Activated naive CD8-positive, alpha-beta T cell treated with anti-CD3 and anti-CD28 coated beads, Interleukin-2, amount 10 ng/mL, durations not matched to agents 7 days and 5 days (primary cell): ENCODE results near the gene OR5T2. TPM values are rescaled to one million over a fixed set of nuclear protein-coding genes. Genes with fewer than 3 reads are reported as not detected.
"Not testable (repeated sequence)": the region's sequence is repeated elsewhere in the genome, so short reads cannot be mapped to it uniquely, and the experiment has no call there.

Experiments
- ATAC-seq: fragments of 150-1000 bp; cut with Tn5 transposase; one replicate; pipeline ENCODE4 v1.10.0; 2021; ENCODE audit warnings: low read depth, moderate library complexity
- POLR2A ChIA-PET: fragments of 350-600 bp; sonication (Branson Sonifier 250); formaldehyde crosslinking; loops from one replicate; lab custom pipeline; 2021; ENCODE audit warnings: antibody characterized with exemption; lab: Charles Lee
- DNase-seq: peaks from one replicate; pipeline ENCODE4 v3.0.0; 2021
- H3K27ac Mint-ChIP-seq: one replicate; pipeline ENCODE4 v1.8.0; 2022; ENCODE audit warnings: mild to moderate bottlenecking, mixed read lengths
- H3K27me3 Mint-ChIP-seq: one replicate; pipeline ENCODE4 v1.8.0; 2022; ENCODE audit warnings: mild to moderate bottlenecking, moderate library complexity, mixed read lengths
- H3K36me3 Mint-ChIP-seq: one replicate; pipeline ENCODE4 v1.8.0; 2021; ENCODE audit warnings: mild to moderate bottlenecking, mixed read lengths
- H3K4me1 Mint-ChIP-seq: one replicate; pipeline ENCODE4 v1.8.0; 2021; ENCODE audit warnings: mixed read lengths
- H3K4me3 Mint-ChIP-seq: one replicate; pipeline ENCODE4 v1.8.0; 2022; ENCODE audit warnings: mild to moderate bottlenecking, moderate library complexity, mixed read lengths
- H3K9me3 Mint-ChIP-seq: one replicate; pipeline ENCODE4 v1.8.0; 2021; ENCODE audit warnings: mixed read lengths
- total RNA-seq, 2 experiments: library from RNA; stranded (reverse); gene quantifications; one replicate each; pipeline ENCODE4 v1.2.3, GENCODE V29; 2021

Gene OR5T2
- total RNA-seq = not detected

DNA sequence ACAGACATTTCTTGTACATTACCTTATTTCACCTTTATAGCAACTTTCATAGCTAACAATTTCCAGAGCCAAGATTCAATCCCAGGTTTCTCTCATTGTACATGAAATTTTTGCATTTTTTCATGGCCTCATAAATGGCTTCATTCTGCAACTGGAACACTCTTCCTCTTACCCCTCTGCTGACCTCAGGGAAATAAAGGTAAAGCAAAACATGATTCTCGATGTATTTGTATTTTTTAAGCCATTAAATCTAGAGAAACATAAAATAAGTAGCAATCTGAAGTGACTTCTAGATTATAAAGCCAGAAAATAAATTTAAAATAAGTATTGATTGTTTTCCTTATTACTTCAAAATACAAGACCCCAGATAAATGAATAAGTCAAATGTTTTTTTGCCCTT is at the start of gene OR5T2:
Gene OR5T2, minus strand, starts transcription at position 101 of the 400 bp plus-strand sequence. CDS start 1,193 bp downstream, outside the sequence.
- Mint-ChIP-seq H3K36me3 (no peaks in the 10 kb centered on the region), H3K4me3 (no peak within 1 kb of the TSS), H3K27me3 (no peaks in the 10 kb centered on the region), H3K4me1 (no peaks in the 10 kb centered on the region), H3K9me3 (no peaks in the 10 kb centered on the region), H3K27ac (no peak within 1 kb of the TSS)
- POLR2A ChIA-PET = no interaction called here
- DNase-seq (no peak), ATAC-seq (no peak)

DNA sequence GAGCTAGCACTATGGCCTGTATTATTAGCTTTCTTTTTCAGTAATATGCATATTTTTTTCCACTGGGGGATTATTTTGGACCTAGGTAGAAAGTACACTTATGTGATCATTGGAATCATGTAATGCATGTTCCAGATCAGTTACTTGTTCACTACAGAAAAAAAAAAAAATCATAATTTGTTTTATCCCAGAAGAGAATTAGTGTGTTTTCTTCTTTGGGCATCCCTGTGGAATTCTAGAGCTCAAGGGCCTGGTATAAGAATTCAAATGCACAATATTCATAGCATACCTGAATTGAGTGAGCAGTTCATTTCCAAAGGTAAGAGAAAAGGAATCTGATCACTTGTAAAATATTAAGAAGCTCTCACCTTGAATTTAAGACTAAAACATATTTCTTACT is 39.8 kb upstream of the OR5T2 start, which contains the start of gene OR5T1:
Gene OR5T1, plus strand, starts transcription at position 301 of the 400 bp plus-strand sequence. CDS start 1,485 bp downstream, outside the sequence.
- H3K27me3 Mint-ChIP-seq = no peaks in the 10 kb centered on the region
- no peak within 1 kb of the TSS for H3K4me3 Mint-ChIP-seq
- H3K36me3 Mint-ChIP-seq = no peaks in the 10 kb centered on the region
- DNase-seq (no peak), ATAC-seq (no peak)
- POLR2A ChIA-PET = no interaction called here
- peaks cover 1% of the 10 kb centered on the region for H3K9me3 Mint-ChIP-seq
- H3K27ac Mint-ChIP-seq = no peak within 1 kb of the TSS
- H3K4me1 Mint-ChIP-seq = no peaks in the 10 kb centered on the region

GRCh38 chr11:56271092-56271491 is 37.0 kb upstream of the OR5T2 start:
- Mint-ChIP-seq H3K27ac (no peak overlapping the region), H3K36me3 (no peaks in the 10 kb centered on the region), H3K4me3 (no peak overlapping the region), H3K27me3 (no peaks in the 10 kb centered on the region), H3K4me1 (no peaks in the 10 kb centered on the region), H3K9me3 (peaks cover 9% of the 10 kb centered on the region)
- POLR2A ChIA-PET = no interaction called here
- ATAC-seq (no peak), DNase-seq (no peak)

DNA sequence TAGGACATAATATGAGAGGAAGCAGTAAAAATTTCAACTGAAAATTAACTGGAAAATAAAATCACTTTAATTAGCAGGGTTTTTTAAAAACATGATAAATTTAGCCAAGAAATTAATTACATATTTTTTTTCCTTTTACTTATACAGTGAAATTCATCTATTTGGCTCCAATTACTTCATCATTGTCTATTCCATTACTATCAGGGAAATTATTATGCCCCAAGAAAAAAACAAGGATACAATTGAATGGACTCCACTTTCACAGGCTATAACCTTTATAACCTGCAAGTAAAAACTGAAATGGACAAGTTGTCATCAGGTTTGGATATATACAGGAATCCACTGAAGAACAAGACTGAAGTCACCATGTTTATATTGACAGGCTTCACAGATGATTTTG is 17.9 kb upstream of the OR5T2 start, which contains the start of gene OR5T3:
Gene OR5T3, plus strand, starts transcription at position 301 of the 400 bp plus-strand sequence. Its CDS starts 0 bp downstream, at position 301.
- H3K9me3 Mint-ChIP-seq = peaks cover 7% of the 10 kb centered on the region
- no peak within 1 kb of the TSS for H3K27ac Mint-ChIP-seq
- POLR2A ChIA-PET = no interaction called here

GRCh38 chr11:56219735-56220134 is 14.3 kb downstream of the OR5T2 start:
- ATAC-seq, DNase-seq, H3K4me1 Mint-ChIP-seq, POLR2A ChIA-PET, H3K4me3 Mint-ChIP-seq, H3K27me3 Mint-ChIP-seq, H3K27ac Mint-ChIP-seq, H3K9me3 Mint-ChIP-seq, H3K36me3 Mint-ChIP-seq: not testable (repeated sequence)

More for the DNA sequence above, 17.9 kb upstream of the OR5T2 start, which contains the start of gene OR5T3:
- Mint-ChIP-seq H3K36me3 (no peaks in the 10 kb centered on the region), H3K4me3 (no peak within 1 kb of the TSS), H3K27me3 (no peaks in the 10 kb centered on the region), H3K4me1 (no peaks in the 10 kb centered on the region)
- no peak for DNase-seq
- ATAC-seq = no peak

- Mint-ChIP-seq H3K27ac (no peak overlapping the region), H3K27me3 (no peaks in the 10 kb centered on the region), H3K4me1 (no peaks in the 10 kb centered on the region), H3K36me3 (no peaks in the 10 kb centered on the region), H3K4me3 (no peak overlapping the region), H3K9me3 (peaks cover 8% of the 10 kb centered on the region)
- ATAC-seq (no peak), DNase-seq (no peak)
- POLR2A ChIA-PET = no interaction called here
Measured at GRCh38 chr11:56214537-56214936, 19.5 kb downstream of the OR5T2 start.

DNA sequence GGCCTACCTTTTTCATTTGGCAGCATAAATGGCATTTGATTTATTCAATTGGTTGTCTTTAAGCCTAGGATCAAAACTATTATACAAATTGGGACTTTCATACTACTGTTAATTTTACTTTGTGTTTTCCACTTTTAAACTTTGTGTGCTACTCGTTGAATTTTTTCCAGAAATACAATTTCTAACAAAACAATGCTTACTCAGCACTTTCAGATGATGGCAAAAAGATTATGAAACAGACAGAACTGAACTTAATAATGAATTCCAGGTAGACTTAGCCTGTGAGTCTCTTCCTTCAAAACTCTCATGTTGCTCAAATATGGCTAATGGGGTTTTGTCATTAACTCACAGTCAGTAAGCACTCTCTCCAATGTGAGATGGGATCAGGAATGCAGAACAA is 26.3 kb downstream of the OR5T2 start:
- H3K4me3 Mint-ChIP-seq = no peak overlapping the region
- H3K27me3 Mint-ChIP-seq = no peaks in the 10 kb centered on the region
- H3K9me3 Mint-ChIP-seq = peaks cover 4% of the 10 kb centered on the region
- no peak overlapping the region for H3K27ac Mint-ChIP-seq
- POLR2A ChIA-PET = no interaction called here
- DNase-seq (no peak), ATAC-seq (no peak)
- no peaks in the 10 kb centered on the region for H3K4me1 Mint-ChIP-seq
- no peaks in the 10 kb centered on the region for H3K36me3 Mint-ChIP-seq

GRCh38 chr11:56197367-56197766 is 36.7 kb downstream of the OR5T2 start:
- ATAC-seq (no peak), DNase-seq (no peak)
- Mint-ChIP-seq H3K27ac (no peak overlapping the region), H3K36me3 (no peaks in the 10 kb centered on the region), H3K4me1 (no peaks in the 10 kb centered on the region), H3K9me3 (peaks cover 4% of the 10 kb centered on the region), H3K4me3 (no peak overlapping the region), H3K27me3 (no peaks in the 10 kb centered on the region)
- POLR2A ChIA-PET = no interaction called here

- DNase-seq (no peak), ATAC-seq (no peak)
- H3K36me3 Mint-ChIP-seq = no peaks in the 10 kb centered on the region
- no peak overlapping the region for H3K27ac Mint-ChIP-seq
- H3K9me3 Mint-ChIP-seq = peaks cover 4% of the 10 kb centered on the region
- no peaks in the 10 kb centered on the region for H3K27me3 Mint-ChIP-seq
- POLR2A ChIA-PET = no interaction called here
- no peaks in the 10 kb centered on the region for H3K4me1 Mint-ChIP-seq
- no peak overlapping the region for H3K4me3 Mint-ChIP-seq
Measured at GRCh38 chr11:56196705-56197104, 37.4 kb downstream of the OR5T2 start.

- Mint-ChIP-seq H3K4me3 (no peak overlapping the region), H3K9me3 (peaks cover 1% of the 10 kb centered on the region), H3K4me1 (no peaks in the 10 kb centered on the region), H3K36me3 (no peaks in the 10 kb centered on the region), H3K27ac (no peak overlapping the region), H3K27me3 (no peaks in the 10 kb centered on the region)
- POLR2A ChIA-PET = no interaction called here
- ATAC-seq (no peak), DNase-seq (no peak)
Measured at GRCh38 chr11:56188602-56189001, 45.5 kb downstream of the OR5T2 start.

DNA sequence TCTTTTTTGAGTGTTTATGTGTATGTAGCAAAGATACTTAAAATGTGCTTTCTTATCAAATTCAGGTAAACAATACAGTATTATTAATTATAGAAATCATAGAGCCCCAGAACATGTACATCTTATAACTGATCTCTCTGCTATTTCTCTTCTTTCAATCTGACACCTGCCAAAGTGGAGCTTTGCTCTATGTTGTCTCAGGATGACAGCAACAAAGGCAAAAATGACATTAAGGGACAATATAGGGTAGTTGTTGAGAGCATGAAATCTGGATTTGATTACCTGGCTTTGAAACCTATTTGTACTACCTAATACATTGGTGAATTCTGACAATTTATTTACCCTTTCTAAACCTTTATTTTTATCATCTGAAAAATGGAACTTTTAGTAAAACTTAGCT is 50.6 kb downstream of the OR5T2 start:
- no peaks in the 10 kb centered on the region for H3K4me1 Mint-ChIP-seq
- H3K4me3 Mint-ChIP-seq = no peak overlapping the region
- DNase-seq (no peak), ATAC-seq (no peak)
- no peaks in the 10 kb centered on the region for H3K36me3 Mint-ChIP-seq
- no peaks in the 10 kb centered on the region for H3K27me3 Mint-ChIP-seq
- H3K9me3 Mint-ChIP-seq = peaks cover 4% of the 10 kb centered on the region
- POLR2A ChIA-PET = no interaction called here
- no peak overlapping the region for H3K27ac Mint-ChIP-seq

Other genes starting within 250 kb of the OR5T2 start
- not detected for gene OR5F1, start 239.6 kb downstream of the OR5T2 start, total RNA-seq
- not detected for gene OR5AS1, start 206.6 kb downstream of the OR5T2 start, total RNA-seq
- gene OR8I2, start 140.9 kb downstream of the OR5T2 start, total RNA-seq = not detected
- gene OR8H2, start 130.6 kb downstream of the OR5T2 start, total RNA-seq = not detected
- gene OR8H3, start 111.9 kb downstream of the OR5T2 start, total RNA-seq = not detected
- gene OR8J3, start 94.1 kb downstream of the OR5T2 start, total RNA-seq = not detected
- not detected for gene OR8K5, start 73.9 kb downstream of the OR5T2 start, total RNA-seq
- gene OR5J2, start 57.6 kb downstream of the OR5T2 start, total RNA-seq = not detected
- gene OR5T3, start 18.0 kb upstream of the OR5T2 start, total RNA-seq = not detected
- not detected for gene OR5T1, start 39.9 kb upstream of the OR5T2 start, total RNA-seq
- not detected for gene OR8H1, start 58.0 kb upstream of the OR5T2 start, total RNA-seq
- not detected for gene OR8K3, start 80.9 kb upstream of the OR5T2 start, total RNA-seq
- gene OR8K1, start 111.8 kb upstream of the OR5T2 start, total RNA-seq = not detected
- not detected for gene OR8J1, start 120.0 kb upstream of the OR5T2 start, total RNA-seq
- gene OR8U1, start 141.4 kb upstream of the OR5T2 start, total RNA-seq = not detected
- gene OR5AL1, start 178.4 kb upstream of the OR5T2 start, total RNA-seq = not detected
- gene OR5M3, start 239.1 kb upstream of the OR5T2 start, total RNA-seq = not detected